Activated naive CD8-positive, alpha-beta T cell treated with anti-CD3 and anti-CD28 coated beads, Interleukin-2, amount 50 U/mL, for 16 hours (primary cell): Measurements from ENCODE around the gene DRGX.

Experiments used
- DNase-seq: peaks from one replicate; pipeline ENCODE4 v3.0.0-alpha.2; 2020; ENCODE audit warnings: low read depth, low spot score

DRGX gene

GRCh38 chr10:49347342-49347741, 48.5 kb downstream of the DRGX start:
- no peak for DNase-seq

- DNase-seq = no peak
Observed at GRCh38 chr10:49344840-49345239, 51.0 kb downstream of the DRGX start.

- DNase-seq = no peak
Observed at GRCh38 chr10:49338604-49339003, 57.3 kb downstream of the DRGX start.

- DNase-seq = no peak
Observed at GRCh38 chr10:49335364-49335972, 60.4 kb downstream of the DRGX start.

DNA sequence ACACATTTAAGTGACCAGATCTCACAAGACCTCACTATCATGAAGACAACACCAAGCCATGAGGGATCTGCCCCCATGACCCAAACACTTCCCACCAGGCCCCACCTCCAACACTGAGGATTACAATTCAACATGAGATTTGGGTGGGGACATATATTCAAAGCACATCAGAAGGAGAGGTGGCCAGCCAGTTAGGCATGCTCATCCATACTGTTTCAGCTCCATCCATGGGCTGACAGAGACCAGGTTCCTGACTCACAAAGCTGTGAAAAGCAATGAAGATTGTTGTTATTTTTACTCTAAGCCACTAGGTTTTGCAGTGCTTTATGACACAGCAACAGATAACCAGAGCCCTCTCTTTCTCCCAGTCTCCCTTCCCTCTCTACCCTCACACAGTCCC, 60.9 kb downstream of the DRGX start:
- DNase-seq = no peak

GRCh38 chr10:49333192-49333591, 62.7 kb downstream of the DRGX start:
- no peak for DNase-seq

GRCh38 chr10:49332768-49333167, 63.1 kb downstream of the DRGX start:
- DNase-seq = no peak

GRCh38 chr10:49332333-49332732, 63.6 kb downstream of the DRGX start:
- DNase-seq = no peak

DNA sequence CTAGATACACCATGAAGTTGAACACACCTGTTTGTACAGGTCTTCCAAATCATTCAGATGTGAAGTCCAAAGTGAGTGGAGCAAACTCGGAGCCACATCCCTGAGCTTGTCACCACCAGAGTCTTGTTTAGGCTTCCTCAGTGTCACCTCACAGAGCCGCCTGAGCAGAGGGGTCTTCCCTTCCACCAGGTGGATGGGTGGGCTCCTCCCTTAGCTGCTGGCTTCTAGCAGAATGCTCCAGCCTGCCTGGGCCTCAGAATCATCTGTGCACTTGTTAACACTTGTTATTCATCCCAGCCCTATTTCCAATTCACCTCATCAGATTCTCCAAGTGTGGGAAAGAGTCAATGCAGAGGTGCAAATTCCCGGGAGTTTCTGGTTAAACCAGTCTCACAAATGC, 64.5 kb downstream of the DRGX start:
- no peak for DNase-seq

- no peak for DNase-seq
Observed at GRCh38 chr10:49330127-49330665, 65.7 kb downstream of the DRGX start.

DNA sequence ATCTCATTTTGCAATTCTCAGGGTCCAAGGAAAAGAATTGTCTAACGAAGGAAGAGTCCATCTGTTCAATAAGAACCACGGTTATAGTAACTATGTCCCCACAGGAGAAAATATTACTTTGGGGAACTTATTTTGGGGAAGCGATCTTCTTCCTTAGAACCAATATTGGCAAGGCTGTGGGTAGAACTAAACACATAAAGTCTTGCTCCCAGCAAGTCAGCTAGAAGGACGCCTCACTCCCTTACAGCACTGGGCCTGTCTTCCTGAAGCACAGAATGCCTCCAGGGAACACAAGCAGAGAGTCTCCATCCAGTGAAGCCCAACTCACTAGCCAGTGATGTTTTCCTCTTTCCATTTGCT, 66.8 kb downstream of the DRGX start:
- no peak for DNase-seq

DNA sequence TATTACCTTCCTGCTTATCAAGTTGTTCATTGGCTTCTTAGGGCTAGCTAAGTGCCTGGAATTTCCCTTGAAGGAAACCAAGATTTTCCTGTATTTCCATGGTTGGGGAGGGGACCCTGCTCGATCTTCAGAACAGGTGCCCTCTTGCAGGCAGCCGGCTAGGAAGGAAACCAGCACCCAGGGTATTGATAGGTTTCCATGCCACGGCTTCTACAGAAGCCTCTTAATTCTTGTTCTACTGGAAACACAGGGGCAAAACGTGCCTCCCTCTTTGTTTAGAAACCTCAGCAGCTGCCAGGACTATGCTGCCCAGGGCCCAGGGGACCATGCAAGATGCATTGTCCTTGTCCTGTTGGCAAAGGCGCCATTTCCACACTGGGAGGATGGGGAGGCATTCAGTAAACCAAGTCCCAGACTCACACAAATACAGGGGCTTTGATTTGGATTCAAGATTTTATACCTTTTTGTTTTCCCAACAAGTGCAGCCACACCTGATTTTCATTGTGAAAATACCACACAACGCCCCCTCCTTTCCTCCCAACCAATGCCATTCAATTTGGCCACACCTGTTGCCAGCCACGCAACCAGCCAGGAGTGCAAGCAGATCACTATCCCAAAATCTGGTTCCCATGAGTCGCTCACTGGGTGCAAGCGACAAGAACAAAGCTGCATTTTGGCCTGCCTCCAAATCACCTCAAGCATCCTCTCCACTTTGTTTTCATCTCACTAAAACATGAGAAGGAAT, 67.3 kb downstream of the DRGX start:
- DNase-seq = no peak

GRCh38 chr10:49327036-49327813, 68.7 kb downstream of the DRGX start:
- no peak for DNase-seq

GRCh38 chr10:49325916-49326783, 69.7 kb downstream of the DRGX start:
- DNase-seq = no peak

- no peak for DNase-seq
Observed at GRCh38 chr10:49325131-49325915, 70.6 kb downstream of the DRGX start.

- DNase-seq = no peak
Observed at GRCh38 chr10:49324711-49325110, 71.2 kb downstream of the DRGX start.

DNA sequence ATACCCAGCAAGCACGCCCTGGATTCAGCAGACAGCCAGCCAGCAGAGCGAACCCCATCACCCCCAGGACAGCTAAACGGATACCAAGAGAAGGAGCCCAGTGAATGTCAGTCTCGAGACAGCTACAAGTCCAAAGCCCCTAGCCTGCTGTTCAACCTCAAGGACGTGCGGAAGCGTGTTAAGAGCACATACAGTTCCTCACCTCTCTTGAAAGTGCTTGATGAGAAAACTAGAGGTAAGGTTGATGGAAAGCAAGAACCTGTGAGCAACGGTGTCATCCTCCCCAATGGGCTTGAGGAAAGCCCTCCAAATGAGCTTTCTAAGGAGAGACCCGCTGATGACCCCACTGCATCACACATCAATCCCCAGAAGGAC, 72.0 kb downstream of the DRGX start:
- DNase-seq = no peak

DNA sequence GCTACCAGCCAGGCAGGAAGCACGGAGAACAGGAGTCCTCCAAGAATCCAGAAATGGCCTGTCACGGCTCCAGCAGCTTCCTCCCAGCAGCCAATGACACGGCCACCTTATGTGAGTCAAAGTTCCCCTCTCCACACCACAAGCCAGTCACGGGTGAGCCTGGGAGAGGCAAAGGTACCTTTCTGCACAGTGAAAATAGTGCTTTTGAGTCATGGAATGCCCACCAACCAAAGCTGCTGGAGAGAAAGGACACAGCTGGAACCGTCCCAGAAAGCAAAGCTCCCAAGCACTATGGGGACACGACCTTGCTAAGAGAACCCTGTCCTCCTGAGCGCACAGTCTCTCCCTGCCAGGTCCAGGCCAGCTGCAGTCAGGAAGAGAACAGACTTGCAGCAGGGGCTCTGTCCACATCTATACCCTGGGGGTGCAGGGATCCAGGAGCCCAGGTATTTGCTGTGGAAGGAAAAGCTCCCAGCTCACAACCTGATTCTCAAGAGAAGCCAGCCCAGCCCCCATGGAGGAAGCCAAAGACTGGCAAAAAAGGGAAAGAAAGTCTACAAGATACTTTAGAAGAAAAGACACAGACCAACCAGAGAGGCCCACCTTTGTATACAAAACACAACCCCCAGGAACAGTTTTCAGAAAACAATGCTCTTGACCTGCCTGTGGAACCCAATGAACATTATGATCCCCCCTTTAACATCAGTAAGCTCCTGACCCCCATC, 72.6 kb downstream of the DRGX start:
- no peak for DNase-seq

DNA sequence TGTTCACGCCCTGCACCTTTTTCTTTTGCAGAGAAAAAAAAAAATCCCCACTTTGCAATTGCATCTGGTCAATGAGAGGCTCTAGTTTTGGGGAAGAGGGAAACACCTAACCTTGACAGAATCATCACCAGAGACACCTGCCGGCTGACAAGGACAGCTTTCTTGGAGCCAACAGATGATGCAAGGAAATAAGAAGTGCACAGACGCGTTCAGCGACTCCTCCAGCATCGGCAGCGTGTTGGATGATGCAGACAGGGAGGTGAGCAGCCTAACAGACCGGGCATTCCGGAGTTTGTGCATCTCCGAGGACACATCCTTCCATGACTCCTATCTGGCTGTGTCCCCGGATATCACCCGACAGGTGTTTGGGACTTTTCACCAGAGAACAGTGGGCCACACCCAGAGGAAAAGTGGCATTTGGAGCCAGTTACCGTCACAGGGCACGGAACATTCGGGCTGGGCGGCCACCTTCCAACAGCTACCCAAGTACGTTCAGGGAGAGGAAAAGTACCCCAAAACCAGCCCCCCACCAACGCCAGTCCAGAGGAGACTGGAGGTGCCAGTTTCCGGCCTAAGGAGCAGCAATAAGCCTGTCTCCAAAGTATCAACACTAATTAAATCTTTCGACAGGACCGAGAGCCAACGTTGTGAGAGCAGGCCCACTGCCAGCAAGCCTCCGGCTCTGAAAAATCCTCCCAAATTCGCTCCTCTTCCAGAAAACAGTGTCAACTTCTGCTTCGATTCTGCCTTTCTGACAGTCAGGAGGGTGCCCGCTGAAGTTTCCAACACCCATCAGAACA, 73.3 kb downstream of the DRGX start:
- no peak for DNase-seq
